C4-2B (cell line): Measurements from ENCODE around the gene RBM26.

Source experiments
- CTCF ChIP-seq: fragments of 450-650 bp; conservative IDR thresholded peaks from 2 replicates; pipeline ENCODE4 v1.5.1; 2017; ENCODE audit warnings: mild to moderate bottlenecking
- ZFX ChIP-seq: fragments of 450-650 bp; IDR thresholded peaks from 2 replicates; pipeline ENCODE4 v1.6.1; 2017

GRCh38 chr13:79281339-79281747 is 124.7 kb downstream of the RBM26 start:
- TF ChIP-seq CTCF: no peak
- TF ChIP-seq ZFX: no peak
